Fibroblast of lung (primary cell): ENCODE measurements around the gene AGK. TPM values are rescaled to one million over a fixed set of nuclear protein-coding genes. Genes with fewer than 3 reads are reported as not detected.

Experiments
- DNase-seq, 2 donors: peaks; one replicate each; pipeline versions ENCODE4 v3.0.0 to v3.0.0-alpha.2; 2010; ENCODE audit warnings: low read depth in 2 of 2
- H2AFZ ChIP-seq: 2 replicates; pipeline ENCODE4 v1.5.1; 2012; ENCODE audit warnings: low read length, control low read depth, inconsistent platforms
- H3K27ac ChIP-seq: 2 replicates; pipeline ENCODE4 v1.5.1; 2011; ENCODE audit warnings: low read length, control low read depth; ENCODE audit not compliant: insufficient read depth
- H3K27me3 ChIP-seq: 2 replicates; pipeline ENCODE4 v1.5.1; 2011; ENCODE audit warnings: mild to moderate bottlenecking, low read length; ENCODE audit not compliant: control insufficient read depth, insufficient read depth
- H3K36me3 ChIP-seq: 2 replicates; pipeline ENCODE4 v1.5.1; 2011; ENCODE audit warnings: low read length; ENCODE audit not compliant: control insufficient read depth, insufficient read depth
- H3K4me1 ChIP-seq: 2 replicates; pipeline ENCODE4 v1.5.1; 2011; ENCODE audit warnings: low read length; ENCODE audit not compliant: control insufficient read depth, insufficient read depth; ENCODE audit errors: extremely low read depth
- H3K4me2 ChIP-seq: 2 replicates; pipeline ENCODE4 v1.5.1; 2011; ENCODE audit warnings: low read length, control low read depth; ENCODE audit not compliant: insufficient read depth; ENCODE audit errors: extremely low read depth
- H3K4me3 ChIP-seq, 4 experiments: fragments of 200-600 bp in 1 of 4; sonication (generic) in 1 of 4; replicated peaks in 1 of 4; 2 replicates each; pipeline ENCODE4 v1.5.1; 2011 to 2016; ENCODE audit warnings: low read length in 4 of 4, low read depth in 3 of 4, mild to moderate bottlenecking in 3 of 4, control low read depth in 2 of 4, inconsistent platforms in 1 of 4, mixed read lengths in 1 of 4; ENCODE audit not compliant: insufficient read depth in 1 of 4; ENCODE audit errors: control extremely low read depth in 1 of 4
- H3K79me2 ChIP-seq: 2 replicates; pipeline ENCODE4 v1.5.1; 2012; ENCODE audit warnings: mild to moderate bottlenecking, low read length, inconsistent platforms; ENCODE audit not compliant: control insufficient read depth, insufficient read depth
- H3K9ac ChIP-seq: 2 replicates; pipeline ENCODE4 v1.5.1; 2011; ENCODE audit warnings: mild to moderate bottlenecking, low read length, control low read depth; ENCODE audit not compliant: insufficient read depth
- H3K9me3 ChIP-seq: 2 replicates; pipeline ENCODE4 v1.5.1; 2012; ENCODE audit warnings: low read depth, low read length; ENCODE audit not compliant: control insufficient read depth, insufficient read depth
- H4K20me1 ChIP-seq: 2 replicates; pipeline ENCODE4 v1.5.1; 2011; ENCODE audit warnings: low read length; ENCODE audit not compliant: control insufficient read depth, insufficient read depth; ENCODE audit errors: extremely low read depth
- CTCF ChIP-seq, 2 donors: IDR thresholded peaks in 1 of 2; conservative IDR thresholded peaks in 1 of 2; 1 replicate in 1 of 2; 2 replicates in 1 of 2; pipeline ENCODE4 v1.5.1; 2011 to 2012; ENCODE audit warnings: low read length in 2 of 2, control low read depth in 1 of 2, inconsistent platforms in 1 of 2, low read depth in 1 of 2, mild to moderate bottlenecking in 1 of 2
- EZH2 ChIP-seq: IDR thresholded peaks from 2 replicates; pipeline ENCODE4 v1.5.1; 2012; ENCODE audit warnings: low read length, control low read depth, mild to moderate bottlenecking; ENCODE audit errors: missing control alignments
- polyA plus RNA-seq, 2 donors: library from polyadenylated mRNA; depleted of rRNA in 1 of 2; stranded (reverse) in 1 of 2; unstranded in 1 of 2; fragments of >200 nt; gene quantifications; 2 replicates each; pipeline ENCODE4 v1.2.1, GENCODE V29; 2011 to 2012; ENCODE audit warnings: missing spikeins in 1 of 2
- total RNA-seq: library from RNA; depleted of rRNA; stranded (reverse); fragments of >200 nt; gene quantifications from 2 replicates; pipeline ENCODE4 v1.2.1, GENCODE V29; 2014

The AGK gene
- total and polyA plus RNA-seq, 2 donors (not counting 1 experiment from before 2014, with no cell fraction given), result 20.8 to 42.5 TPM

DNA sequence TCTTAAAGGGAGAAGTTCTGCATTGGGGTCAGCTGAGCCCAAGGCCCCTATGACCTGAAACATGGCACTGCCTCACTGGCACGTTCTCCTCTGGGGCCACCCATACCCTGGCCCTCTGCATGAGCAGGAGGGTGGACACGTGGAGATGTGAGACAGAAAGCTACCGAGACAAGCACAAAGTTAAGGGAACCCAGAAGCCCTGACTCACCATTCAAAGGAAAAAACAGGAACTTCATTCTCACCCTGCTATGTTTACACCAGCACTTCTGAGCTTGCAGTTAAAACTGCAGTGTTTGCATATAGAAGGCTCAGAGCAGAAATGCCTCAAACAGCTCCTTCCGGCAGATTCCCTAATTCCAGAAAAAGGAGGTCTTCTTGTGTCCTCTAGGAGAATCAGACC is 109.0 kb downstream of the AGK start:
- DNase-seq, result no peak
- H2AFZ ChIP-seq, result no peak overlapping the region
- peaks cover 2% of the 10 kb centered on the region for H3K36me3 ChIP-seq

DNA sequence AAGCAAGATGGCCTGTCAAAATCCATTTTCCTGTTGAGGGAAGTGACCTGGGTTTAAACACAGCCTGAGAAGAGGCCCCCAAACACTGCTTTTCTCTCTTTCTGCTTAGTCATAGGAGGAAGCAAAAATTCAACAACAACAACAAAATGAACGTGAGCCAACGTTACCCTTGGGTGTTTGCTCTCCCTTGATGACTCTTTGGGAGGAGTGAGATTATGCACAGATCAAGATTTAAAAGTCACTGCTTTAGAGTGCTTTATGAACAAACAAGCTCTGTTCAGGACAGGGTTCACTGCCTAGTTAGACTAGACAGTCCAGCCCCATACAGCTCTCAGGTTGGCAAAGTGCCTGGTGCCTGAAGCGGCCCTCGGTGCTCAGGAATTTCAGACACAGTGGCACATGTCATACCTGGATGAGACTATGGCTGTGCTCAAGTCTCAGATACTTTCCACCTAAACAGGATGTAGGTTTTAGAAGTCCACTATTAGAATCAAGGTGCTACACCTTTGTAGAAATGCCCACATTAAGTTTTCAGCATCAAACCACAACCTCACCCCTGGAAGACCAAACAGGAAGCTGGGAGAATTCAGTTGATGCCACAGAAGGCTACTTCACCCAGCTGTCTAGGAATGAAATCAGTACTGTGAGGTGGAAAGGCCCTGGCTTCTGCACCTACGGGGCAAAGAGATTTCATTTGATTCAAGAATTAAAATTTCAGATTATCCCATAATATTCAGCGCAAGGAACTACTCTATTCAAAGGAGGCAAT is 112.1 kb downstream of the AGK start:
- Histone ChIP-seq H3K4me2 (no peak overlapping the region), H3K9me3 (no peaks in the 10 kb centered on the region), H2AFZ (no peak overlapping the region), H3K27me3 (no peaks in the 10 kb centered on the region), H3K36me3 (peaks cover 2% of the 10 kb centered on the region), H3K9ac (no peak overlapping the region), H3K27ac (no peak overlapping the region), H4K20me1 (no peaks in the 10 kb centered on the region), H3K79me2 (no peaks in the 10 kb centered on the region), H3K4me1 (no peaks in the 10 kb centered on the region), H3K4me3 (no peak overlapping the region)
- no peak for DNase-seq
- no peak for TF ChIP-seq EZH2
- no peak for TF ChIP-seq CTCF (conservative IDR thresholded peaks at IDR 0.05 in 1 of 2, IDR thresholded peaks at IDR 0.05 in 1 of 2; ENCODE audit: low read depth in 1 of 2, low read length in 2 of 2)

More for the DNA sequence above, 109.0 kb downstream of the AGK start:
- no peak overlapping the region for H3K27ac ChIP-seq
- H3K9ac ChIP-seq, result no peak overlapping the region
- H4K20me1 ChIP-seq, result no peaks in the 10 kb centered on the region
- no peaks in the 10 kb centered on the region for H3K27me3 ChIP-seq
- H3K9me3 ChIP-seq, result no peaks in the 10 kb centered on the region
- no peak overlapping the region for H3K4me2 ChIP-seq
- no peaks in the 10 kb centered on the region for H3K79me2 ChIP-seq
- no peak overlapping the region for H3K4me3 ChIP-seq
- TF ChIP-seq CTCF (conservative IDR thresholded peaks at IDR 0.05 in 1 of 2, IDR thresholded peaks at IDR 0.05 in 1 of 2; ENCODE audit: low read depth in 1 of 2, low read length in 2 of 2) (no peak), EZH2 (no peak)
- H3K4me1 ChIP-seq, result no peaks in the 10 kb centered on the region

- no peak overlapping the region for H3K27ac ChIP-seq
- H3K4me1 ChIP-seq, result no peaks in the 10 kb centered on the region
- no peak for TF ChIP-seq EZH2
- TF ChIP-seq CTCF (conservative IDR thresholded peaks at IDR 0.05 in 1 of 2, IDR thresholded peaks at IDR 0.05 in 1 of 2; ENCODE audit: low read depth in 1 of 2, low read length in 2 of 2), result no peak
- no peak overlapping the region for H3K4me2 ChIP-seq
- H4K20me1 ChIP-seq, result no peaks in the 10 kb centered on the region
- H3K9me3 ChIP-seq, result no peaks in the 10 kb centered on the region
- no peaks in the 10 kb centered on the region for H3K79me2 ChIP-seq
- no peak for DNase-seq
- H3K36me3 ChIP-seq, result peaks cover 2% of the 10 kb centered on the region
- no peak overlapping the region for H3K9ac ChIP-seq
- H3K4me3 ChIP-seq, result no peak overlapping the region
- H2AFZ ChIP-seq, result no peak overlapping the region
- H3K27me3 ChIP-seq, result no peaks in the 10 kb centered on the region
These were observed 113.2 kb downstream of the AGK start for GRCh38 chr7:141664450-141664849.
